ENCODE results near the gene APBB2.

GRCh38 chr4:41000356-41000755, 214.0 kb downstream of the APBB2 start:
- TF ChIP-seq GATA2 (IDR thresholded peaks at IDR 0.05; ENCODE audit: low read depth, low read length) (no peak), GATA3 (IDR thresholded peaks at IDR 0.05; ENCODE audit: low read depth, low read length) (no peak)
